GM18909 (cell line): ENCODE measurements around the gene SEPTIN5.
"Not testable (repeated sequence)": the region's sequence is repeated elsewhere in the genome, so short reads cannot be mapped to it uniquely, and the experiment has no call there.

Experiments used
- ATAC-seq: cut with Tn5 transposase; IDR thresholded peaks from one replicate; pipeline ENCODE4 v1.9.1; 2021; ENCODE audit warnings: mild to moderate bottlenecking; ENCODE audit not compliant: unreplicated experiment, poor library complexity

Gene SEPTIN5

DNA sequence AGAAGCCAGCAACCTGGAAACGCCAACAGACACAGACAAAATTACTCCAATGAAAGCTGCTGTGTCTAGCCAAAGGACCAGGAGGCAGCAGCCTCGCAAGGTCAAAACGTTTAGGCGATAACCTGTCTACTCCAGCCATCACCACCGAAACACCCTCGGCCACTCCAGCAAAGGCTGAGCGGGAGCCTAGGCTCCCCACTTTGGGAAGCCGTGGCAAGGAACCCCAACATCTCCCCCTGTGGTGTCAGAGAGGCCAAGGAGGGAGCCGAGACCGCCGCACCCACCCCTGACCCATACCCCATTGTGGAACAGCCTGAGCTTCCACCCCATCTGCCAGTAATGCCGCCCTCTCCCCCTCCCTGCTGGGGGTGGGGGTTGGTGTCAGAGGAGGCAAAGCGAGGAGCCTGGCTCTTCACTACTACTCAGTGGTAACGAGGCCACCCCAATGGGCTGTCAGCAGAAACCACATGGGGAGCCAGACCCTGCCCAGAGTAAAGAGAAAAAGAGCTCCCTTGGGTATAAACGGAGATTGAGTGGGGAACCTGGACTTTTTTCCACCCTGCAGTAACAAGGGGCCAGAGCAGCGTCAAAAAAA is 33.9 kb upstream of the SEPTIN5 start:
- ATAC-seq: no peak

DNA sequence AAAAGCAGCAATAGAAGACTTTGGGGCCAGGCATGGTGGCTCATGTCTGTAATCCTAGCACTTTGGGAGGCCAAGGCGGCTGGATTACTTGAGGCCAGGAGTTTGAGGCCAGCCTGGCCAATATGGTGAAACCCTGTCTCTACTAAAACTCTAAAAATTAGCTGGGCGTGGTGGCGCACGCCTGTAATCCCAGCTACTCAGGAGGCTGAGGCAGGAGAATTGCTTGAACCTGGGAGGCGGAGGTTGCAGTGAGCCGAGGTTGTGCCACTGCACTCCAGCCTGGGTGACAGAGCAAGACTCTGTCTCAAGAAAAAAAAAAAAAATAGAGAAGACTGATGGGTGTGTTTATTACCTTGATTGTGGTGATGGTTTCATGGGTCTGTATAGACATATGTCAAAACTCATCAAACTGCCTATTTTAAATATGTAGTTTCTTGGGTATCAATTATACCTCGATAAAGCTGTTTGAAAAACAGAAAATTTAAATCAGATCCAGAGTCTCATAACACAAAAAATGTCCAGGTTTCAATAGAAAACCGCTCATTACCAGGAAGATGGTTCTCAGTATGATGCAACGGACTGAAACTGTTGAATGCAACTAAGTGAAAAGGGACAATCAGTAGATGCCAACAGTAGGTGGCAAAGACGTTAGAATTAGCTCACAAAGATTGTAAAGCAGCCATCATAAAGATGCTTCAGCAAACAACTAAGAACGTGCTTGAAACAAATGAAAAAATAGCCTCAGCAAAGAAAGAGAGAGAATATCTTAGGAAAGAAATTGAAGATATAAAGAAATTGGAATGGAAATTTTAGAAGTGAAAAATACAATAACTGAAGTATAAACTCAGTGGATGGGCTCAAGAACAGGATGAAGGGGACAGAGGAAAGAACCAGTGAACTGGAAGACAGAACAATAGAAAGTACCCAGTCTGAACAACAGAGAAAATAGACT is 33.1 kb upstream of the SEPTIN5 start:
- ATAC-seq: no peak

GRCh38 chr22:19681863-19682245 is 32.4 kb upstream of the SEPTIN5 start:
- no peak for ATAC-seq

- ATAC-seq: no peak
Observed at GRCh38 chr22:19686946-19687345, 27.4 kb upstream of the SEPTIN5 start.

GRCh38 chr22:19687561-19688300 is 26.6 kb upstream of the SEPTIN5 start:
- no peak for ATAC-seq

DNA sequence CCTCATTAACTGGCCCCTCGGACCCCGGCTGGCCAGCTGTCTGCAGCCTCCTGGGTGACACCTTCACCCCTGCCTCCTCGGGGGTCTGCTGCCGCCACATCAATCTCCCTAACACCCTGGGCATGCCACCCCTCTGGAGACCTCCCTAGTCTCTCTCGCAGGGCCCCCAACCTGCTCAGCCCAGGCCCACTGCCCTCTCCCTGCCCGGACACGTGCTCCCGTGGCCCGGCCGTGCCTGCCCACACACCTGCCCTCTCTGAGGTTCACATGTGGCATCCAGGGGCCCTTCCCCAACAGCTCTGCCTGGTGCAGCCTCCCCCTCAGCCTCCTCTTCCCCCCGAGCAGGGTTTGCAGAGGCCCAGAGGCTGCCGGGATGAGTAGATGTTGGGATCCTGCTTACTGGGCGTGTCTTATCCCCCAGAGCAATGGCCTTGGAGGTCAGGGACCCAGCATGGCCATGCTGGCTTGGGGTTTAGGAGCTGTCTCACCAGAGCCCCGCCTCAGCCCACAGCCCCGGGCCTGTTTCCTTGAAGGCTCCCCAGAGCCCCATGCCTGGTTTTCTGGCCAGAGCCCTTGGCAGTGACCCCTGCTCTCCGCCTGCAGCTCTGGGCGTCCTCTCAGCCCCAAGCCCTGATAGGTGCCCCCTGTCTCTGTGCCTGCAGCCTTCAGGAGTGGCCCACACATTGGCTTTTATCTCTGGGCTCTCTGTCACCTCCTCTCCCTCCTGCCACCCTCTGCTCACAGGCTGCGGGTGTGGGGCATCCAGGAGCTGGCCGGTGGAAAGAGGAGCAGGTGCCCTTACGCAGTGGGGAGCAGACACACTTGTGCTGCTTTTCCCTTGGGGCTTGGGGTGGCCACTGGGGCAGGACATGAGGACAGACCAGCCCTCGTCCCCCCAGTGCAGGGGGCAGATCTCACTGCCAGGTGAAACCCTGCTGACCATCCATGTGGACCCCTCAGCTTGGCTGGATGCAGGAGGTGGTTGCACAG is 25.7 kb upstream of the SEPTIN5 start:
- no peak for ATAC-seq

- ATAC-seq: no peak
Observed at GRCh38 chr22:19689408-19689807, 24.9 kb upstream of the SEPTIN5 start.

GRCh38 chr22:19691007-19691720 is 23.1 kb upstream of the SEPTIN5 start:
- no peak for ATAC-seq

- ATAC-seq: no peak
Observed at GRCh38 chr22:19691721-19692341, 22.5 kb upstream of the SEPTIN5 start.

- ATAC-seq: no peak
Observed at GRCh38 chr22:19693581-19693980, 20.7 kb upstream of the SEPTIN5 start.

- no peak for ATAC-seq
Observed at GRCh38 chr22:19693981-19694670, 20.2 kb upstream of the SEPTIN5 start.

DNA sequence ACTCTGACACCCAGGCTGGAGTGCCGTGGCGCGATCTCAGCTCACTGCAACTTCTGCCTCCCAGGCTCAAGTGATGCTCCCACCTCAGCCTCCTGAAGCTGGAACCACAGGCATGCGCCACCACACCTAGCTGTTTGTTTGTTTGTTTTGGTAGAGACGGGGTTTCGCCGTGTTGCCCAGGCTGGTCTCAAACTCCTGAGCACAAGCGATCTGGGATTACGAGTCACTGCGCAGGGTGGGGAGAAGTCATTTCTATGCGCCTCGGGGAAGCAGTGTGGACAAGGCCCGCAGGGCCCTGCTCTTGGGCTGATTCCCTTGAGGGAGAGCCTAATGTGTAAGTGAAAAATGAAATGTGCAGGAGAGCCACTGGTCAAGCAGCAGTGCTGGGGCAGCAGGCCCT is 19.6 kb upstream of the SEPTIN5 start:
- no peak for ATAC-seq

DNA sequence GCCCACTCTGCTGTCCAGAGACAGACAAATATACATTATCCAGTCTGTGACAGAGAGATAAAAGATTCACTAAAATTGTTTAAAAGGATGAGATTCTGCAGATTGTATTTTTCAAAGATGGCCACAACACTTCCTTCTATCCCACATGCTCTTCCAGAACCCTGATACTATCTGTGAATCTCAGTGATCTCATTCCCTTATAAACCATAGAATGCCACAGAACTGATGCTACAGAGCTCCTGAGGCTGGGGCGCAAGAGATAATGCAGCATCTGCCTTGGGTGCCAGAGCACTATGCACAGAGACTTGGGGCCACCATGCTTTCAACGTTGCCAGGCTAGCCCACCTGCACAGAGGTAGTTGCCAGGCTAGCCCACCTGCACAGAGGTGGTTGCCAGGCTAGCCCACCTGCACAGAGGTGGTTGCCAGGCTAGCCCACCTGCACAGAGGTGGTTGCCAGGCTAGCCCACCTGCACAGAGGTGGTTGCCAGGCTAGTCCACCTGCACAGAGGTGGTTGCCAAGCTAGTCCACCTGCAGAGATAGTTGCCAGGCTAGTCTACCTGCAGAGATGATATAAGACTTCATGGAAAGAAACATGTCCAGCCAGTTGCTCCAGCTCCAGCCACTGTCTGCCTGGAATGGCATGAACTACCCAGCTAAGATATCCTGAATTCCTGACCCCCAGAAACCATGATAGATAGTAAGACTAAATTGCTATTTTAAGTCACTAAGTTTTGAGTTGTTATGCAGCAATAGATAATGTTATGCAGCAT is 17.6 kb upstream of the SEPTIN5 start:
- ATAC-seq: no peak

GRCh38 chr22:19697871-19698270 is 16.4 kb upstream of the SEPTIN5 start:
- ATAC-seq: not testable (repeated sequence)

GRCh38 chr22:19700790-19701419 is 13.4 kb upstream of the SEPTIN5 start:
- ATAC-seq: no peak

DNA sequence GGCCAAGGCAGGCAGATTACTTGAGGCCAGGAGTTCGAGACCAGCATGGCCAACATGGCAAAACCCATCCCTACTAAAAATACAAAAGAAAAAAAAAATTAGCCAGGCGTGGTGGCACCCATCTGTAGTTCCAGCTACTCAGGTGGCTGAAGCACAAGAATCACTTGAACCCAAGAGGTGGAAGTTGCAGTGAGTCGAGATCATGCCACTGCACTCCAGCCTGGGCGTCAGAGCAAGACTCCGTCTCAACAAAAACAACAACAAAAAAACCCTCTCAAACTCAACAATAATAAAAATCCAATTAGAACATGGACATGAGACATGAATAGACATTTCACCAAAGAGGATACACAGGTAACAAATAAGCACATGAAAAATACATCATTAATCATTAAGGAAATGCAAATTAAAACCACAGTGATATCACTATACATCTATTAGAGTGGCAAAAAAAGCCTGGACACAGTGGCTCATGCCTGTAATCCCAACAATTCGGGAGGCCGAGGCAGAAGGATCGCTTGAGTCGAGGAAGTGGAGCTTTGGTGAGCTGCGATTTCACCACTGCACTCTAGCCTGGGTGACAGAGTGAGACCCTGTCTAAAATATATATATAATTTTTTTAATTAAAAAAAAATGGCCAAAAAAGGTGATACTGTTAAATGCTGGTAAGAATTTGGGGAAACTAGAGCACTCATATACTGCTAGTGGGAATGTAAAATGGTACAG is 12.7 kb upstream of the SEPTIN5 start:
- ATAC-seq: no peak
